HEK293 (cell line): ENCODE measurements around the gene UBA1.

ENCODE experiments used
- CTCF ChIA-PET: fragments of 350-600 bp; formaldehyde crosslinking; extraction: SDS; loops from one replicate; lab custom pipeline; 2021; ENCODE audit warnings: antibody characterized with exemption; lab: Yijun Ruan, JAX
- POLR2A ChIA-PET: fragments of 300-600 bp; formaldehyde crosslinking; extraction: SDS; loops from one replicate; lab custom pipeline; 2020; ENCODE audit warnings: antibody characterized with exemption, inconsistent platforms; lab: Yijun Ruan, JAX
- H3K27ac ChIP-seq: fragments of 200-500 bp; sonication (Bioruptor generic); 2 replicates; pipeline ENCODE4 v1.5.1; 2014; ENCODE audit warnings: low read depth, low read length, control low read depth, inconsistent platforms; ENCODE audit errors: extremely low read depth
- H3K36me3 ChIP-seq, 2 experiments: fragments of 200-500 bp in 1 of 2; sonication (Bioruptor generic) in 1 of 2; 1 replicate in 1 of 2; 2 replicates in 1 of 2; pipeline ENCODE4 v1.5.1; 2014 to 2017; ENCODE audit warnings: inconsistent platforms in 2 of 2, low read length in 2 of 2; ENCODE audit not compliant: control insufficient read depth in 2 of 2, insufficient read depth in 1 of 2
- H3K4me1 ChIP-seq: fragments of 200-500 bp; sonication (Bioruptor generic); 2 replicates; pipeline ENCODE4 v1.5.1; 2014; ENCODE audit warnings: mild to moderate bottlenecking, low read length, inconsistent platforms; ENCODE audit not compliant: control insufficient read depth, insufficient read depth
- H3K4me3 ChIP-seq: 2 replicates; pipeline ENCODE4 v1.5.1; 2011; ENCODE audit warnings: low read depth, mild to moderate bottlenecking, control low read depth, low read length, moderate library complexity
- H3K9me3 ChIP-seq: fragments of 200-500 bp; sonication (Bioruptor generic); 2 replicates; pipeline ENCODE4 v1.5.1; 2014; ENCODE audit warnings: low read depth, low read length, inconsistent platforms; ENCODE audit not compliant: control insufficient read depth, insufficient read depth
- EGR2 ChIP-seq: fragments of 450-650 bp; formaldehyde crosslinking; IDR thresholded peaks from 2 replicates; pipeline ENCODE4 v1.5.1; 2016; ENCODE audit warnings: low read depth, missing biosample characterization, missing genetic modification characterization
- KLF10 ChIP-seq: fragments of 450-650 bp; IDR thresholded peaks from 2 replicates; pipeline ENCODE4 v1.5.1; 2018; ENCODE audit warnings: missing biosample characterization, mild to moderate bottlenecking, missing genetic modification characterization
- MYNN ChIP-seq: fragments of 450-650 bp; formaldehyde crosslinking; IDR thresholded peaks from 2 replicates; pipeline ENCODE4 v1.5.1; 2016; ENCODE audit warnings: missing biosample characterization, missing genetic modification characterization, borderline replicate concordance
- WT1 ChIP-seq: fragments of 450-650 bp; formaldehyde crosslinking; IDR thresholded peaks from 2 replicates; pipeline ENCODE4 v1.5.1; 2016; ENCODE audit warnings: missing biosample characterization, missing genetic modification characterization
- ZBTB8A ChIP-seq: fragments of 450-650 bp; formaldehyde crosslinking; IDR thresholded peaks from 2 replicates; pipeline ENCODE4 v1.5.1; 2016; ENCODE audit warnings: missing biosample characterization, missing genetic modification characterization
- ZNF10 ChIP-seq: fragments of 450-650 bp; formaldehyde crosslinking; IDR thresholded peaks from 2 replicates; pipeline ENCODE4 v1.5.1; 2017; ENCODE audit warnings: missing biosample characterization, missing genetic modification characterization
- ZNF132 ChIP-seq: fragments of 450-650 bp; formaldehyde crosslinking; IDR thresholded peaks from 2 replicates; pipeline ENCODE4 v1.5.1; 2017; ENCODE audit warnings: missing biosample characterization, missing genetic modification characterization, borderline replicate concordance
- ZNF146 ChIP-seq: fragments of 450-650 bp; formaldehyde crosslinking; IDR thresholded peaks from 2 replicates; pipeline ENCODE4 v1.5.1; 2016; ENCODE audit warnings: missing biosample characterization, missing genetic modification characterization
- ZNF24 ChIP-seq: fragments of 450-650 bp; formaldehyde crosslinking; IDR thresholded peaks from 2 replicates; pipeline ENCODE4 v1.5.1; 2016; ENCODE audit warnings: missing biosample characterization, missing genetic modification characterization
- ZNF266 ChIP-seq: fragments of 450-650 bp; formaldehyde crosslinking; IDR thresholded peaks from 2 replicates; pipeline ENCODE4 v1.5.1; 2016; ENCODE audit warnings: missing biosample characterization, missing genetic modification characterization, low read depth
- ZNF341 ChIP-seq: fragments of 450-650 bp; formaldehyde crosslinking; IDR thresholded peaks from 2 replicates; pipeline ENCODE4; 2016; ENCODE audit warnings: low read depth, missing biosample characterization, missing genetic modification characterization
- ZNF391 ChIP-seq: fragments of 450-650 bp; formaldehyde crosslinking; IDR thresholded peaks from 2 replicates; pipeline ENCODE4 v1.5.1; 2016; ENCODE audit warnings: low read depth, missing biosample characterization, missing genetic modification characterization, borderline replicate concordance
- ZNF560 ChIP-seq: fragments of 450-650 bp; formaldehyde crosslinking; IDR thresholded peaks from 2 replicates; pipeline ENCODE4 v1.5.1; 2017; ENCODE audit warnings: missing biosample characterization, missing genetic modification characterization, borderline replicate concordance
- ZNF571 ChIP-seq: fragments of 450-650 bp; formaldehyde crosslinking; IDR thresholded peaks from 2 replicates; pipeline ENCODE4 v1.5.0; 2017; ENCODE audit warnings: missing biosample characterization, missing genetic modification characterization
- ZNF654 ChIP-seq: fragments of 450-650 bp; formaldehyde crosslinking; IDR thresholded peaks from 2 replicates; pipeline ENCODE4 v1.5.1; 2016; ENCODE audit warnings: low read depth, missing biosample characterization, missing genetic modification characterization
- ZNF830 ChIP-seq: fragments of 450-650 bp; IDR thresholded peaks from 2 replicates; pipeline ENCODE4 v1.5.0; 2018; ENCODE audit warnings: missing biosample characterization, missing genetic modification characterization, low read depth, mild to moderate bottlenecking, moderate library complexity
- TF ChIP-seq, protein P1 (sequence below): fragments of 450-650 bp; IDR thresholded peaks from 2 replicates; pipeline ENCODE4 v1.5.1; 2018; ENCODE audit warnings: missing biosample characterization, mild to moderate bottlenecking, missing genetic modification characterization
- TF ChIP-seq, protein P2 (sequence below): fragments of 450-650 bp; formaldehyde crosslinking; IDR thresholded peaks from 2 replicates; pipeline ENCODE4 v1.5.1; 2016; ENCODE audit warnings: missing biosample characterization, missing genetic modification characterization
- TF ChIP-seq, protein P3 (sequence below): fragments of 450-650 bp; formaldehyde crosslinking; IDR thresholded peaks from 2 replicates; pipeline ENCODE4 v1.5.1; 2016; ENCODE audit warnings: missing biosample characterization, missing genetic modification characterization
- TF ChIP-seq, protein P4 (sequence below): fragments of 450-650 bp; formaldehyde crosslinking; IDR thresholded peaks from 2 replicates; pipeline ENCODE4 v1.5.1; 2016; ENCODE audit warnings: missing biosample characterization, missing genetic modification characterization

Gene UBA1

DNA sequence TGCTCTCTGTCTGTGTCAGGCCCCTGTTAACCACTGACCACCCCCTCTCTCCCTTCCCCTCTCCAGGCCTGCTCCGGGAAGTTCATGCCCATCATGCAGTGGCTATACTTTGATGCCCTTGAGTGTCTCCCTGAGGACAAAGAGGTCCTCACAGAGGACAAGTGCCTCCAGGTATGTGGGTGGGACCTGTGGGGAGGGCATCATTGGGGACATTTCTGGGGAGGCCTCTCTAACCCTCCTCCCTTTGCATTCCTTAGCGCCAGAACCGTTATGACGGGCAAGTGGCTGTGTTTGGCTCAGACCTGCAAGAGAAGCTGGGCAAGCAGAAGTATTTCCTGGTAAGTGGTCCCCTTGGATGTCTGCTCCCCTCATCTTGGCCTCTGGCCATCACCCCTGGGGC, 9.2 kb downstream of the UBA1 start:
- ChIA-PET CTCF (no interaction called here), POLR2A (interaction anchor here (1.4 kb wide), 1 partner anchor 15 kb away, joined by 6 read pairs; the partner anchor contains the start of gene CDK16)
- no peak overlapping the region for H3K4me3 ChIP-seq
- H3K36me3 ChIP-seq = peaks cover 73 to 100% of the 10 kb centered on the region in 2 experiments
- no peaks in the 10 kb centered on the region for H3K4me1 ChIP-seq
- H3K9me3 ChIP-seq = no peaks in the 10 kb centered on the region
- no peak overlapping the region for H3K27ac ChIP-seq
- TF ChIP-seq ZNF341 (tag by site-specific recombination) (no peak), KLF10 (tag by site-specific recombination) (no peak), WT1 (tag by site-specific recombination) (no peak), EGR2 (tag by site-specific recombination) (no peak), ZNF266 (tag by site-specific recombination) (no peak), ZBTB8A (tag by site-specific recombination) (no peak), ZNF391 (no peak), ZNF132 (tag by site-specific recombination) (no peak), ZNF571 (tag by site-specific recombination) (no peak), ZNF146 (no peak), ZNF654 (tag by site-specific recombination) (no peak), ZNF830 (tag by site-specific recombination) (no peak), ZNF24 (tag by site-specific recombination) (no peak), ZNF560 (tag by site-specific recombination) (no peak)
- TF ChIP-seq, protein P1, sequence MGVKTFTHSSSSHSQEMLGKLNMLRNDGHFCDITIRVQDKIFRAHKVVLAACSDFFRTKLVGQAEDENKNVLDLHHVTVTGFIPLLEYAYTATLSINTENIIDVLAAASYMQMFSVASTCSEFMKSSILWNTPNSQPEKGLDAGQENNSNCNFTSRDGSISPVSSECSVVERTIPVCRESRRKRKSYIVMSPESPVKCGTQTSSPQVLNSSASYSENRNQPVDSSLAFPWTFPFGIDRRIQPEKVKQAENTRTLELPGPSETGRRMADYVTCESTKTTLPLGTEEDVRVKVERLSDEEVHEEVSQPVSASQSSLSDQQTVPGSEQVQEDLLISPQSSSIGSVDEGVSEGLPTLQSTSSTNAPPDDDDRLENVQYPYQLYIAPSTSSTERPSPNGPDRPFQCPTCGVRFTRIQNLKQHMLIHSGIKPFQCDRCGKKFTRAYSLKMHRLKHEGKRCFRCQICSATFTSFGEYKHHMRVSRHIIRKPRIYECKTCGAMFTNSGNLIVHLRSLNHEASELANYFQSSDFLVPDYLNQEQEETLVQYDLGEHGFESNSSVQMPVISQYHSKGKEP (tag by site-specific recombination) = no peak
- TF ChIP-seq, protein P2, sequence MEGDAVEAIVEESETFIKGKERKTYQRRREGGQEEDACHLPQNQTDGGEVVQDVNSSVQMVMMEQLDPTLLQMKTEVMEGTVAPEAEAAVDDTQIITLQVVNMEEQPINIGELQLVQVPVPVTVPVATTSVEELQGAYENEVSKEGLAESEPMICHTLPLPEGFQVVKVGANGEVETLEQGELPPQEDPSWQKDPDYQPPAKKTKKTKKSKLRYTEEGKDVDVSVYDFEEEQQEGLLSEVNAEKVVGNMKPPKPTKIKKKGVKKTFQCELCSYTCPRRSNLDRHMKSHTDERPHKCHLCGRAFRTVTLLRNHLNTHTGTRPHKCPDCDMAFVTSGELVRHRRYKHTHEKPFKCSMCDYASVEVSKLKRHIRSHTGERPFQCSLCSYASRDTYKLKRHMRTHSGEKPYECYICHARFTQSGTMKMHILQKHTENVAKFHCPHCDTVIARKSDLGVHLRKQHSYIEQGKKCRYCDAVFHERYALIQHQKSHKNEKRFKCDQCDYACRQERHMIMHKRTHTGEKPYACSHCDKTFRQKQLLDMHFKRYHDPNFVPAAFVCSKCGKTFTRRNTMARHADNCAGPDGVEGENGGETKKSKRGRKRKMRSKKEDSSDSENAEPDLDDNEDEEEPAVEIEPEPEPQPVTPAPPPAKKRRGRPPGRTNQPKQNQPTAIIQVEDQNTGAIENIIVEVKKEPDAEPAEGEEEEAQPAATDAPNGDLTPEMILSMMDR = no peak
- TF ChIP-seq, protein P3, sequence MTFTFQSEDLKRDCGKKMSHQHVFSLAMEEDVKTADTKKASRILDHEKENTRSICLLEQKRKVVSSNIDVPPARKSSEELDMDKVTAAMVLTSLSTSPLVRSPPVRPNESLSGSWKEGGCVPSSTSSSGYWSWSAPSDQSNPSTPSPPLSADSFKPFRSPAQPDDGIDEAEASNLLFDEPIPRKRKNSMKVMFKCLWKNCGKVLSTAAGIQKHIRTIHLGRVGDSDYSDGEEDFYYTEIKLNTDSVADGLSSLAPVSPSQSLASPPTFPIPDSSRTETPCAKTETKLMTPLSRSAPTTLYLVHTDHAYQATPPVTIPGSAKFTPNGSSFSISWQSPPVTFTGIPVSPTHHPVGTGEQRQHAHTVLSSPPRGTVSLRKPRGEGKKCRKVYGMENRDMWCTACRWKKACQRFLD (tag by site-specific recombination) = no peak

DNA sequence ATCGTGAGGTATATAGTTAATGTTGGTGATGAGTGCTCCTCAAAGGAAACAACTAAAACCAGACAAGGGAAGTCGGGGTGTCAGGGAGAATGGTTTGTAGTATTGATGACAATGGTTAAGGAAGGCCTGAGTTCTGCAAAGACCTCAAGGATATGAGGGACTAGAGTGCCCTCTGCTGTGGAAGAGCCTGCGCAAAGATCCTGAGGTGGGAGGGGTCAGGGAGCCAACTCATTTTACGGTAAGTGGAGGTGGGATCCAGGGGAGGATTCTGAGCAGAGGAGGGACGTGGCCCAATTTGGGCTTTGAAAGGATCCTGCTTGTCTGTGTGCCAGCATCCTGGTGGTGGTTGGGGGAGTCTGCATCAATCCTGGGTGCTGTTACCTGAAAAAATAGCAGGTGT, 11.3 kb downstream of the UBA1 start:
- TF ChIP-seq MYNN (tag by site-specific recombination) (no peak), ZNF10 (tag by site-specific recombination) (no peak), EGR2 (tag by site-specific recombination) (0 out of 2 replicates have a peak, but pooled peaks have one; percentile 56)
- TF ChIP-seq, protein P4, sequence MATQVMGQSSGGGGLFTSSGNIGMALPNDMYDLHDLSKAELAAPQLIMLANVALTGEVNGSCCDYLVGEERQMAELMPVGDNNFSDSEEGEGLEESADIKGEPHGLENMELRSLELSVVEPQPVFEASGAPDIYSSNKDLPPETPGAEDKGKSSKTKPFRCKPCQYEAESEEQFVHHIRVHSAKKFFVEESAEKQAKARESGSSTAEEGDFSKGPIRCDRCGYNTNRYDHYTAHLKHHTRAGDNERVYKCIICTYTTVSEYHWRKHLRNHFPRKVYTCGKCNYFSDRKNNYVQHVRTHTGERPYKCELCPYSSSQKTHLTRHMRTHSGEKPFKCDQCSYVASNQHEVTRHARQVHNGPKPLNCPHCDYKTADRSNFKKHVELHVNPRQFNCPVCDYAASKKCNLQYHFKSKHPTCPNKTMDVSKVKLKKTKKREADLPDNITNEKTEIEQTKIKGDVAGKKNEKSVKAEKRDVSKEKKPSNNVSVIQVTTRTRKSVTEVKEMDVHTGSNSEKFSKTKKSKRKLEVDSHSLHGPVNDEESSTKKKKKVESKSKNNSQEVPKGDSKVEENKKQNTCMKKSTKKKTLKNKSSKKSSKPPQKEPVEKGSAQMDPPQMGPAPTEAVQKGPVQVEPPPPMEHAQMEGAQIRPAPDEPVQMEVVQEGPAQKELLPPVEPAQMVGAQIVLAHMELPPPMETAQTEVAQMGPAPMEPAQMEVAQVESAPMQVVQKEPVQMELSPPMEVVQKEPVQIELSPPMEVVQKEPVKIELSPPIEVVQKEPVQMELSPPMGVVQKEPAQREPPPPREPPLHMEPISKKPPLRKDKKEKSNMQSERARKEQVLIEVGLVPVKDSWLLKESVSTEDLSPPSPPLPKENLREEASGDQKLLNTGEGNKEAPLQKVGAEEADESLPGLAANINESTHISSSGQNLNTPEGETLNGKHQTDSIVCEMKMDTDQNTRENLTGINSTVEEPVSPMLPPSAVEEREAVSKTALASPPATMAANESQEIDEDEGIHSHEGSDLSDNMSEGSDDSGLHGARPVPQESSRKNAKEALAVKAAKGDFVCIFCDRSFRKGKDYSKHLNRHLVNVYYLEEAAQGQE = no peak
- no peaks in the 10 kb centered on the region for H3K9me3 ChIP-seq
- ChIA-PET POLR2A (interaction anchor here (0.6 to 2.6 kb wide), 2 partner anchors 13 to 326 kb away, joined by 3 to 13 read pairs; no protein-coding TSS in a partner anchor), CTCF (interaction anchor here (0.6 to 1.1 kb wide), 3 partner anchors 11 to 169 kb away, joined by 4 to 5 read pairs (median 5); no protein-coding TSS in a partner anchor)
- no peak overlapping the region for H3K27ac ChIP-seq
- no peak overlapping the region for H3K4me3 ChIP-seq
- no peaks in the 10 kb centered on the region for H3K4me1 ChIP-seq
- peaks cover 86 to 100% of the 10 kb centered on the region in 2 experiments for H3K36me3 ChIP-seq
